Natural killer cell treated with Interleukin-12 subunit alpha and Interleukin-12 subunit beta and Interleukin-15 and Interleukin-18, amount 100 ng/mL, for 72 hours (primary cell): ENCODE measurements around the gene TMEM240. TPM values are rescaled to one million over a fixed set of nuclear protein-coding genes. Genes with fewer than 3 reads are reported as not detected.

ENCODE experiments used
- ATAC-seq, 2 donors: fragments of 150-1000 bp; cut with Tn5 transposase in 1 of 2; sonication (Bioruptor Pico), chemical (Tn5 transposase) in 1 of 2; 2 replicates each; pipeline ENCODE4 v1.10.0; 2021
- DNase-seq: peaks from one replicate; pipeline ENCODE4 v3.0.0; 2022; ENCODE audit warnings: low spot score
- H3K27ac Mint-ChIP-seq, 2 donors: 1 replicate in 1 of 2; 2 replicates in 1 of 2; pipeline ENCODE4 v1.8.0; 2022; ENCODE audit warnings: mixed read lengths in 2 of 2, mild to moderate bottlenecking in 1 of 2, moderate library complexity in 1 of 2
- H3K27me3 Mint-ChIP-seq, 2 donors: 1 replicate in 1 of 2; 2 replicates in 1 of 2; pipeline ENCODE4 v1.8.0; 2022; ENCODE audit warnings: mixed read lengths in 2 of 2
- H3K36me3 Mint-ChIP-seq: one replicate; pipeline ENCODE4 v1.8.0; 2022; ENCODE audit warnings: mixed read lengths
- H3K4me1 Mint-ChIP-seq, 2 donors: 1 replicate in 1 of 2; 2 replicates in 1 of 2; pipeline ENCODE4 v1.8.0; 2022; ENCODE audit warnings: low read depth in 2 of 2, mixed read lengths in 2 of 2, mild to moderate bottlenecking in 1 of 2
- H3K4me3 Mint-ChIP-seq: one replicate; pipeline ENCODE4 v1.8.0; 2022; ENCODE audit warnings: mixed read lengths
- H3K9me3 Mint-ChIP-seq: 2 replicates; pipeline ENCODE4 v1.8.0; 2022; ENCODE audit warnings: mixed read lengths
- total RNA-seq, 2 donors: library from RNA; stranded (reverse); gene quantifications; one replicate each; pipeline ENCODE4 v1.2.3, GENCODE V29; 2022

Gene TMEM240
- total RNA-seq, 2 donors from 2014 or later, result 1.6 TPM; not detected in 1

- ATAC-seq, result no peak
- DNase-seq, result no peak
- H3K27me3 Mint-ChIP-seq, result no peaks in the 10 kb centered on the region
- H3K27ac Mint-ChIP-seq, result no peak overlapping the region
- H3K4me3 Mint-ChIP-seq, result no peak overlapping the region
- H3K9me3 Mint-ChIP-seq, result no peaks in the 10 kb centered on the region
- H3K4me1 Mint-ChIP-seq, result peaks cover 6 to 13% of the 10 kb centered on the region in 2 donors
- H3K36me3 Mint-ChIP-seq, result no peaks in the 10 kb centered on the region
Measured at GRCh38 chr1:1552263-1552639, 11.8 kb upstream of the TMEM240 start.

DNA sequence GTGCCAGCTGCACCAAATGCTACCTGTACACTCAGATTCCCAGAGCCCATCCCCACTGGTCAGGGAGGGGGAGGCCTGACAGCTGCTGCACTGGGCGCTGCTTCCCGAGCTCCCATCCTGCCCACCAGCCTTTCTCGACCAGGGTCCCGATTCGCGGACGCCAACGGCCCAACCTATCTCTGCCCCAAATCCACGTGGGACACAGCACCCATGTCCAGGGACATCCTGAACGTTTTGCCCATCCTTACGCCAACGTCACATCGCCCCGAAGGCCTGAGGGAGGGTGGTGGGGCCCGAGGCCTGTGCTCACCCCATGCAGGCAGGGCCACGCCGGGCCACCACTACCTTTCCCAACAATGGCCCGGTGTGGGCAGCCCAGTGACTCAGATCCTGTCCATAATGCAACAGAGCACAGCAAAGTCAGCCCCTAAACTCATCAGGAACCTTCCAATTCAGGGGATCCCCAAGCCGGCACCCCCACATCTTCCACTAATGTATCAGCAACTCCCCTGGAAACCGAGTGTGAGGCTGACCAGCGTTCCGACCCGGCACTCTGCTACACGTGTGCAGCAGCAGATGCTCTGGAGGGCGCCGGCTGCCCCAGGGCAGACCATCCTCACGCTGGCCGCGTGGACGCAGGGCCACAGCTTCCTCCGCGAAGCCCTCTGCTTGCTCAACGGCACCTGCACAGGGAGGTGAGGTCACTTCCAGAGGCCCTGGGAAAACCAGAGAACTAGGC, 11.3 kb upstream of the TMEM240 start:
- Mint-ChIP-seq H3K27me3 (no peaks in the 10 kb centered on the region), H3K4me3 (no peak overlapping the region), H3K36me3 (no peaks in the 10 kb centered on the region), H3K9me3 (no peaks in the 10 kb centered on the region), H3K4me1 (peaks cover 6 to 13% of the 10 kb centered on the region in 2 donors), H3K27ac (no peak overlapping the region)
- ATAC-seq (no peak), DNase-seq (no peak)

- Mint-ChIP-seq H3K27me3 (no peaks in the 10 kb centered on the region), H3K4me1 (peaks cover 6 to 13% of the 10 kb centered on the region in 2 donors), H3K27ac (no peak overlapping the region), H3K9me3 (no peaks in the 10 kb centered on the region), H3K36me3 (no peaks in the 10 kb centered on the region), H3K4me3 (no peak overlapping the region)
- DNase-seq (no peak), ATAC-seq (peak in 1 of 2 donors; percentile 24)
Measured at GRCh38 chr1:1550591-1551432, 10.4 kb upstream of the TMEM240 start.

- H3K4me3 Mint-ChIP-seq, result no peak overlapping the region
Measured at GRCh38 chr1:1550087-1550486, 9.7 kb upstream of the TMEM240 start.

GRCh38 chr1:1548591-1548990, 8.2 kb upstream of the TMEM240 start:
- DNase-seq, result no peak
- no peak for ATAC-seq
- Mint-ChIP-seq H3K27ac (no peak overlapping the region), H3K36me3 (no peaks in the 10 kb centered on the region), H3K4me3 (no peak overlapping the region), H3K4me1 (peaks cover 0 to 4% of the 10 kb centered on the region in 2 donors), H3K9me3 (no peaks in the 10 kb centered on the region), H3K27me3 (no peaks in the 10 kb centered on the region)

More at GRCh38 chr1:1550087-1550486, 9.7 kb upstream of the TMEM240 start:
- Mint-ChIP-seq H3K4me1 (peaks cover 4 to 10% of the 10 kb centered on the region in 2 donors), H3K36me3 (no peaks in the 10 kb centered on the region), H3K27ac (no peak overlapping the region), H3K27me3 (no peaks in the 10 kb centered on the region), H3K9me3 (no peaks in the 10 kb centered on the region)
- no peak for DNase-seq
- ATAC-seq, result no peak

DNA sequence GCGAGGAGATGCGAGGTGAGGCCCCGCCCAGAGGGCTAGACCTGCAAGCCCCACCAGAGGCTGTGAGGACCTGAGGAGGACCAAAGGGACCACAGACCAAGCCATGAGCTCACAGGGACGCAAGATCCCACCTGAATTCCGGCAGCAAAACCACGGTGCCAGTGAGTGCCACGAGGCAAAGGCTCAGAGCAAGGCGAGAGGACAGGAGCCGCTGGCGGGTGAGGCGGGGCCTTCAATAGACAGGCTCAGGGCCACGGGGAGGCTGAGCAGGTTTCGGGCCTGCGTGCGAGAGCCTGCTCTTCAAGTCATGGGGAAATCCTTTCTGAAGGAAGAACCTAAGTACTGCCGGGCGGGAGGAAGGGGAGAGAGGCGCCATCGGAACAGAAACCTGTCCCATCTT, 7.1 kb upstream of the TMEM240 start:
- no peak for ATAC-seq
- H3K27ac Mint-ChIP-seq, result no peak overlapping the region
- H3K9me3 Mint-ChIP-seq, result no peaks in the 10 kb centered on the region
- H3K4me3 Mint-ChIP-seq, result no peak overlapping the region
- H3K36me3 Mint-ChIP-seq, result no peaks in the 10 kb centered on the region
- no peak for DNase-seq
- no peaks in the 10 kb centered on the region for H3K27me3 Mint-ChIP-seq
- H3K4me1 Mint-ChIP-seq, result peaks cover 0 to 3% of the 10 kb centered on the region in 2 donors

DNA sequence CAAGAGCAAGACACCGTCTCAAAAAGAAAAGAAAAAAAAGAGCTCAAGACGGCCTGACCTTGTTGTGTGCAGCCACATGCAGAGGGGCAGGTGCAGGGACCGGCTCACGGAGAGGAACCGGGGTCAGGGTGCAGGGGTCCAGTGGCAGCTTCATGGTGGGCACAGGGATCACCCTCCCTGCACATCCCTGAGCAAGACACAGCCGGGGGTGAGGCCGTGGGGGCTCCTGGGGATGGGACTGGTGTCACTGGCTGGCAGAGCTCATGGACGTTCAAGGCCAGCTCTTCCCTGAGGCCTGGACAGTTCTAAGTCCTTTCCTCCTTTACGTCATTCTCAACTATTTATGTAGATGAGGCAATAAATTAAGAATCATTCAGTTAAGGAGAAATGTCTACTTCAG, 6.6 kb upstream of the TMEM240 start:
- Mint-ChIP-seq H3K4me3 (no peak overlapping the region), H3K27me3 (no peaks in the 10 kb centered on the region), H3K36me3 (no peaks in the 10 kb centered on the region), H3K27ac (no peak overlapping the region), H3K4me1 (peaks cover 0 to 3% of the 10 kb centered on the region in 2 donors), H3K9me3 (no peaks in the 10 kb centered on the region)
- DNase-seq, result no peak
- ATAC-seq, result no peak

DNA sequence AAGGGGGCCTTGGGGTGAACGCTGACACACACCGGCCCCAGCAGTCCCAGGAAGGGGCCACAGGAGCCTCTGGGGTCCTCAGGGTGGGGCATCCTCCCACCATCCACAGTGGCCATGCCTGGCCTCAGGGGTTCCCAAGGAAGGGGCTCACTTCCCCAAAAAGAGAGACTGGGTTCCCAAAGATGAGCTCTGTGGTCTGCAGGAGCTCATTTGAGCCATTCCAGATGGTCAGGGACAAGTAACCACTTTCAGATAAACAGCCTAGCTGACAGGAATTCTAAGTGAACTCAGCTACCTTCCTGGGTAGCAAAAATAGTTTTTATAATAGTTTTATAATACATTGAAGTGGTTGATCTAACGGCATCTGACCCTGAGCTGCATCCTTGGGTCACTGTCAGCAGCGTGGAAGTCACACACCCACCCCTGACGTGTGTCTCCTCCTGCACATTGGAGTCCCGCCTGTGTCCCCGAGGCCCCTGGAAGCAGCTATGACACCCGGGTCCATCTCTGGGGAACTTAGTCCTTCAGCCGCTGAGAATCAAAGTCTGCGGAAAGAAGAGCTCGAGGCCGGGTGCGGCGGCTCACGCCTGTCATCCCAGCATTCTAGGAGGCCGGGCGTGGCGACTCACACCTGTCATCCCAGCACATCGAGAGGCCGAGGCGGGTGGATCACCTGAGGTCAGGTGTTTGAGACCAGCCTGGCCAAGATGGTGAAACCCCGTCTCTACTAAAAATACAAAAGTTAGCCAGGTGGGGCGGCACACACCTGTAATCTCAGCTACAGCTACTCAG, 5.7 kb upstream of the TMEM240 start:
- no peak overlapping the region for H3K27ac Mint-ChIP-seq
- H3K4me3 Mint-ChIP-seq, result no peak overlapping the region
- no peaks in the 10 kb centered on the region for H3K9me3 Mint-ChIP-seq
- ATAC-seq (no peak), DNase-seq (no peak)
- peaks cover 0 to 3% of the 10 kb centered on the region in 2 donors for H3K4me1 Mint-ChIP-seq
- no peaks in the 10 kb centered on the region for H3K27me3 Mint-ChIP-seq
- H3K36me3 Mint-ChIP-seq, result no peaks in the 10 kb centered on the region

- no peak for DNase-seq
- Mint-ChIP-seq H3K27ac (no peak overlapping the region), H3K9me3 (no peaks in the 10 kb centered on the region), H3K36me3 (no peaks in the 10 kb centered on the region), H3K4me1 (no peaks in the 10 kb centered on the region), H3K27me3 (no peaks in the 10 kb centered on the region), H3K4me3 (no peak overlapping the region)
- no peak for ATAC-seq
Measured at GRCh38 chr1:1544544-1544943, 4.1 kb upstream of the TMEM240 start.

DNA sequence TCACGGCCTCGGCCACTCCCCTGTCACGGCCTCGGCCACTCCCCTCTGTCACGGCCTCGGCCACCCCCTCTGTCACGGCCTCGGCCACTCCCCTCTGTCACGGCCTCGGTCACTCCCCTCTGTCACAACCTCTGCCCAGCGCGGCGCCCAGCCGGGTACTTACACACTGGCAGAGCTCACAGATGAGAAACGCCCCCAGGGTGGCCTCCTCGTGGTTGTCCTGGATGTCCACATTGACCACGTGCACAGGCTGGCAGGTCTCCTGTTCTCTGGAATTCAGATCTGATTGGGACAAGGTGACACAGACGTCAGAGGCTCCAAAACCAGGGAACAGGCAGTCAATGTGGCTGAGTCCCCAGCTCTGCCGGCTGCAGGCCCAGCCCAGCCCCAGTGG, 3.3 kb upstream of the TMEM240 start:
- H3K27ac Mint-ChIP-seq, result no peak overlapping the region
- DNase-seq (no peak), ATAC-seq (no peak)
- H3K9me3 Mint-ChIP-seq, result no peaks in the 10 kb centered on the region
- no peak overlapping the region for H3K4me3 Mint-ChIP-seq
- no peaks in the 10 kb centered on the region for H3K4me1 Mint-ChIP-seq
- H3K36me3 Mint-ChIP-seq, result no peaks in the 10 kb centered on the region
- H3K27me3 Mint-ChIP-seq, result no peaks in the 10 kb centered on the region

DNA sequence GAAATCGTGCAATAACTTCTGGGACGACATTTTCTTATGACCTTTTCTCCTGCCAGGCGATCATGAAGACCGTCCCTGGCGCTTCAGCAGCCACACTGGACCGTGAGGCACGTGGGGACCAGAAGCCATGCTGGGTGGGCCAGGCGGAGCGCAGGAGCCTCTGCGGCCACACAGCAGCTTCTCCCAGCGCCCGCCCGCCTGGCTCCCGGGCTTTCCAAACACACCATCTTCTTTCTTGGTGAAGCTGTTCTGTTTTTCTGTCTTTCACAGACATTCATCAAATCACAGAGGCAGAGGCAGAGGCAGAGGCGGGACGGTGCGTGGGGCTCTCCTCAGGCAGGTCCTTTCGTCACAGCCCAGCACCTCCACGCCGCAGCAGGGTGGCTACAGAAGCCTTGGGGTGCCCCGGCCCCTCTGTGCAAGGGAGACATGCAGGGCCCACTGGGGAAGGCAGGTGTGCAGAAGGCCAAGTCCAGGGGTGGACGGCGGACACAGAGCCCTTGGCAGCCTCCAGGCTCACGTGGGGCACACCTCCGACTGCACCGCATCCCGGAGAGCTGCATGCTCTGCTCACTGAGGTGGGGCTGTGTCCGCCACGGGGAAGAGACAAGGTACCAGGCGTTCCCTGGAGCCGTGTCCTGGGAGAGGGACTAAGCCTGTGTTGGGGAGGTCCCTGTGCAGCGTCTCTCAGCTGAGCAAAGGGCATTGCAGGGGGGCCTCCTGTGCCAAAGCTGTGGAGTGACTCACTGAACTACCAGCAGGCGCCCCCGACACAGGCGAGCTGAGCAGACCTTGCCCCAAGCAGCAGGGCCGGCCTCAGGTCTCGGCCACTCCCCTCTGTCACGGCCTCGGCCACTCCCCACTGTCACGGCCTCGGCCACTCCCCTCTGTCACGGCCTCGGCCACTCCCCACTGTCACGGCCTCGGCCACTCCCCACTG, 2.6 kb upstream of the TMEM240 start:
- Mint-ChIP-seq H3K4me3 (no peak overlapping the region), H3K27me3 (no peaks in the 10 kb centered on the region), H3K27ac (no peak overlapping the region), H3K36me3 (no peaks in the 10 kb centered on the region), H3K9me3 (no peaks in the 10 kb centered on the region), H3K4me1 (no peaks in the 10 kb centered on the region)
- DNase-seq (no peak), ATAC-seq (no peak)

GRCh38 chr1:1541956-1542765, 1.7 kb upstream of the TMEM240 start:
- H3K27ac Mint-ChIP-seq, result no peak overlapping the region
- H3K4me3 Mint-ChIP-seq, result no peak overlapping the region
- H3K27me3 Mint-ChIP-seq, result no peaks in the 10 kb centered on the region
- ATAC-seq, result no peak
- no peaks in the 10 kb centered on the region for H3K9me3 Mint-ChIP-seq
- H3K36me3 Mint-ChIP-seq, result no peaks in the 10 kb centered on the region
- DNase-seq, result no peak
- no peaks in the 10 kb centered on the region for H3K4me1 Mint-ChIP-seq
